Amniotic stem cell (primary cell): ENCODE data around the gene RELN.
"Not testable (repeated sequence)": the region's sequence is repeated elsewhere in the genome, so short reads cannot be mapped to it uniquely, and the experiment has no call there.

Source experiments
- DNase-seq: peaks from one replicate; lab custom pipeline; 2025; lab: John Stamatoyannopoulos, UW

The RELN gene

DNA sequence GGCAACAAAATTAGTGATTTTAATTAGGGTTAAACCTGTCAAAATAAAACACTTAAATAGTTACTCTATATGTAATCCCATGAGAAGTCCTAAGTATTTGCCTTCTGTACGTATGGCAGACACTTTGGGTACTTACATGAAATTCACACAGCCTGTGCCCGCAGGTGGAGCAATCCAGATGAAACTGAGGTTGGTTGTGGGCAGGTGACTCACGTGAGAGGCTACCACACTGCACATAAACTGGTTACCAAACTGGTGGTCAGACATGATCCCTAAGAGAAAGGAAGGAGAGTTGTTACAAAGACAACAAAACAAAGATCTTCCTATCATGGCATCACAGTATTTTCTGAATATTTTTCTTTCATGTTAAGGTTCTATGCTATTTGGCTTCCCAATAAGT lies 156.1 kb downstream of the RELN start:
- no peak for DNase-seq

- DNase-seq, result no peak
Observed at GRCh38 chr7:103832438-103832837, 157.0 kb downstream of the RELN start.

DNA sequence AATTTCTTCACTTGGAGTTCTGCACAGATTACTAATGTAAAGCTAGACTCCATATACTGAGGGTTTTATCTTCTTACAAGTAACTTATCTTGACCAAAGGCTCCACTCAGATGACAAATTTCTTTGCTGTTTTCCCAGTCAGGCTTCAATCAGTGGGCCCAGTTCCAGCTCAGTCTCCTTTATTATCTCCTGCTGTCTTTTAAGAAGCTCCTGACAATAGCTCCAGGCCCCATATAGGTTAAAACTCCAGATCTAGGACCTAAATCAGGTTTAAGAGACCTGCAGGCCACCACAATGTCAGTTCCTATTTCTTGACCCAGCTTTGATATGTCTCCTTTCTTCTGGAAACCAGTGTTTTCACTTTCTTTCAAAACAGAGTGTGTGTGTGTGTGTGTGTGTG lies 165.2 kb downstream of the RELN start:
- DNase-seq, result no peak

DNA sequence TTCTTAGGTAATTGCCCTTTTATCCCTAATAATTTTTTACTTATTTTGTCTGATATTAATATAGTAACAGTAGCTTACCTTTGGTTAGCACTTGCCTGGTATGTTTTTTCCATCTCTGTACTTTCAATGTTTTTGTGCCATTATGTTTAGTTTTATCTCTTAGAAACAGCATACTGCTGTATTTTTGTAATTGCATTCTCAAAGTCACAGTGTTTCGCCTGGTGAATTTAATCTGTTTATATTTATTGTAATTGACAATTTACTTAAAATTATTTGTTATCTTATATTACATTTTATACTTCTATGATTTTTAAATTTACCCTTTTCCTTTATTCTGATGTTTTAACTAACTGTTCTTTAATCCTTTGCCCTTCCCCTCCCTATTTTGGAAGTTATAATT lies 166.4 kb downstream of the RELN start:
- DNase-seq, result no peak

DNA sequence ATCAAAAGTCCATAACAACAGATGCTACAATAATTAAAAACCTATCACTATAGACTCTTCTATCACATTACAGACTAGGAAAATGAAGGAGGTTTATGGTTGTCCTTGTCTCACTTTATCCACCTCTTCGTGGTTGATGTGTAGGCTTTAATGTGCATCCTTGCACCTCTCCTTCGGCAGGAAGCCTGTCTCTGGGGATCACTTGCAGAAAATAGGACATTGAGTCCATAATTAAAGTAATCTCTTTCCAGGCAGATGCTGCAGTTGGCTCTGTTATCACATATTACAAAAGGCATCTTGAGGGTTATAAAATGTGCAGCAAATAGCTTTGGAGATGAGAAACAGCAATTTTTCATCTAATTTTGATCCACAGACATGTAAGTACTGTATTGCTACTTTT lies 168.4 kb downstream of the RELN start:
- no peak for DNase-seq

DNA sequence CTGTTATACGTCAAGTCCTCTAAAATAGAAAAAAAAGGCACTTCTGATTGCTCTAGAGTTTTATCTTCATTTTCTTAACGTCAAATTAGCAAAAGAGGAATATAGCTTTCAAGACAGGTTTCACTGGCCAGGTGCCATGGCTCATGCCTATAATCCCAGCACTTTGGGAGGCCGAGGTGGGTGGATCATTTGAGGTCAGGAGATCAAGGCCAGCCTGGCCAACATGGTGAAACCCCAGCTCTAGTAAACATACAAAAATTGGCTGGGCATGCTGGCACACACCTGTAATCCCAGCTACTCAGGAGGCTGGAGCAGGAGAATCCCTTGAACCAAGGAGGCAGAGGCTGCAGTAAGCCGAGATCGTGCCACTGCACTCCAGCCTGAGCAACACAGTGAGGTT lies 173.5 kb downstream of the RELN start:
- DNase-seq, result not testable (repeated sequence)

DNA sequence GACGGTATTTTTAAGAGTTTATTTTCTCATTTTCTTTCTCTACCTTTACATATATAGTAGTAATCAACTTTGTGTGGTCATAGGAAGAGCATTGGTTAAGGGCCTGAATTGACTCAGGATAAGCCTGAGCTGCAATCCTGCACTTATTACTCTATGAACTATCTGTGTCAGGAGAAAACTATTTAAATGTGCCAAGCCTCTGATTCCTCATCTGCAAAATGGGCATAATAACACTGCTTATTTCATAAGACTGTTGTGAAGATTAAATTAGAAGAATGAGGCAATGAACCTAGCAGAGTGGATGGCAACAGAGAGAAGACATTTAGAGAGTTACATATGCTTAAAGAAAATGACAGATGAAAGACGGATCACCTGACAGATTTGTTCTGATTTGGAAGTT lies 175.5 kb downstream of the RELN start:
- DNase-seq, result no peak

DNA sequence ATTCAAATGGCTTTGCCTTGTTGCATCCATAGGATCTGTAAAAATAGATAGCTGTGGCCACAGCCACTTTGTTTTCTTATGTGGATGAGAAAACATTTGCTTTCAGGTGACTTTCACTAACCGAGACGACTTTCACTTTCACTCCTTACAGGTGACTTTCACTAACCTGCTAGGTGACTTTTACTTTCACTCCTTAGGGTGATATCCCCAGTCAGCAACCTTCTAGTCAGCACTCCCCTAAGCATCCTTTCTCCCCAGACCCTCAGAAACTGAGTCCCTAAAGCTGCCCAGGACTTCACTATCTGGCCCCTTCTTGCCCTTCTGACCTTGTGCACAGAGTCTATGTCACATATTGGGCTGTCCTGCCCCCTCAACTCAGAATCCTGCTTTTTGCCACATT lies 177.5 kb downstream of the RELN start:
- no peak for DNase-seq

DNA sequence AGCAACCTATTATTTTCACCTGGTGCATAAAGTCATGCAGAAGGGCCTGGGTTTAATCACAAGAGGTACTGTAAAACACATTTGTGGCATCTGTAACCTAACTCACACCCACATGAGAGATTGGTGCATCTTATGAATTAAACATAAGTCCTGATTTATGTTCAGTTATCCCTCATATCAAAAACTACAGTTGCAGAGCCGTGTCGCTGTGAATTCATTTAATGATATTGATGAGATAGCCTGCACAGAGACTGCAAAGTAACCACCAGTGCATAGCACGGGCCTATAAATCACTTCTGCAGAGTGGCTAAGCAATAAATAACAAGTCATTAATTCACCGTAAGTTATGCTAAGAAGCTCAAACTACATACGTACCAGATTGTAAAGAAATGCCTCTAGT lies 178.2 kb downstream of the RELN start:
- no peak for DNase-seq

- no peak for DNase-seq
Observed at GRCh38 chr7:103810112-103810744, 179.2 kb downstream of the RELN start.

DNA sequence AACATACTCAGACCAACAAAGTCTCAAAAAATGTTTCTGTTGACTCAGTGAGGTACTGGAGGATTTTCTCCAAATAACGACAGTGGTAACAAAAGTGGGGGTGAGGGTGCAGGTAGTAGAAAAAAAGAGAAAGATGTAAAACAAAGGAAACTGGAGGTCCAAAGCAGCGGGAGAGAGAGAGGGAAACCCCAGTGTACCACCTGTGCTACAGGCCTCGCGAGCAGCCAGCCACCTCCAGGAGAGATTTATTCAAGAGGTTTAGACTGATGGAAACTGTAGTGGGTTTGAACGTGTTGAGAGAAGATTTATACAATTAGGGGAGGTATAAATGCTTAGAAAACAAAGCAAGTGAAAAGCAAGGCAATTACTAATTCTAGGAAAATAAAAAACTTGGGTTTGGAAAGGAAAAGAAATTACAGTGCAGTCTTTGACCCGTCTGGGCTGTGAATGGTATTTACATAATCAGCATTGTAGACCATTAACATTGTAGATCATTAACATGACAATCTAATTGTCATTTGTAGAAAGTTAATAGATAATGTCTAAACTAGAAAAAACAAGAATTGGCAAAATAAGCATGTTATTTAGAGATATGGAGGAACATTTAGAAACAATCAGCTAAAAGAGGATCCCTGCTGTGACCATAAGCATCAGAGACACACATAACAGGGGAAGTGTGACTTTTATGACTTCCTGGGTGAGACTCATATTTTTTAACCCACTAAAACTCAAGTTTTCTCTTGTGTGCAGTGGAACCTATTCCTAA lies 180.0 kb downstream of the RELN start:
- DNase-seq, result no peak

GRCh38 chr7:103805346-103805745 lies 184.1 kb downstream of the RELN start:
- DNase-seq, result no peak

DNA sequence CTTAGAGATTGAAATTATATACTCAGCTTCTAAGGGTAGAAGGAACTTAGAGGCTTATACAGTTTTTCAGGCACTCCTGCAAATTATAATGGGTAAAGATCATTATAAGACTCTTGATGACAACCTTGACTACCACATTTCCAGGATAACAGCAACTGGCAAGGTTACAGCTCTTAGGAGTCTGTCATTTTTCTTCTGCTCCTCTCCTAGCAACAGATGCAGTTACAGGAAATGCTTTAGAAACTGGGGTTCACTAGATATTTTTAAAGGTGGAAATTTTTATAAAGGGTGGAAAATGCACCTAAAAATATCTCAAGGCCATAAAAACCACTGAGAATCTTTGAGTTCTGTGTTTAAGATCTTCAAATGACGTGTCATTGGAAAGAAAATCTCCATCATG lies 185.8 kb downstream of the RELN start:
- DNase-seq, result no peak

DNA sequence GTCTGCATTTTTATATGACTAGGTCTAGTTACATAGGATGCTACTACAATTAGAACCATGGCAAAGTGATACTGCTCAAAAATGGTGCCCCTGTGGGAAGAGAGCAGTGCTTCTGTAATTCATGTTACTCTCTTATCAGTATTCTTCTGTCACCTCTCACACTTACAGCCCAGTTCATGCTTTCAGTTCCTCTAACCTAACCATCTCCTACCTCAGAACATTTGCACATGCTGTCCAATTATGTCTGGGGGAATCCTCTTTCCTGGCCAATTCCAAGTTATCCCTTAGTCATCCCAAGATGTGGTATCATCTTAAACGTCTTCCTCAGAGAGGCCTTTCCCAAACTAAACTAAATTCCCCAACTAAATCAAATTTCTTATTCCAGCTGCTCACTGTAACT lies 190.2 kb downstream of the RELN start:
- DNase-seq, result no peak

DNA sequence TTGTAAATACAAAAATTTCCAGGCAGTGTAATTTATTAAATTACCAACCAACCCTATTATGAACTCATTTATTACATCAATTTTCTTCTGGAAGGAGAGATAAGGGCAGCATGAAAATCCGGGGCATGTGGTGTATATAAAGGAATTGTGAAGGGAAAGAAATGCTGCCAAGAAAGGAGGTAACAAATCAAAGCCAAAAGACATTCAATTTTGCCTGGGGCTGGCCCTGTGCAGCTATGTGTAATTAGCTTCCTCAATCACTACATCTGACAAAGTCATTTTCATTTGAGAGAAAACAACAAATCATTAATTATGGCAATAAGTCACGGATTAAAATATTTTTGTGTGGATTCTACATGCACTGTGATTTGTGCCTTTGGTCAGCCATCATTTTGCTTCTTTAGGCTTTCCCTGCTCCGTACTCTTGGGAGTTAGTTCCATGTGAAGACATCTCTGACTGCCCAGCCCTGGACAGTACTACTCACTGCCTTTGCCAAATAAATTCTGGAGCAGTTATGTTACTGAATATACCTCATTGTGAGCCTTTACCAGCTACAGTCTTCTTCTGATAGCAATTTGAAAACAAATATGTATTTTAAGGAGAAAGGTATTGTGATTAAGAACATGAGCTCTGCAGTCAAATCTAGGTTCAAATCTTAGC lies 191.7 kb downstream of the RELN start:
- no peak for DNase-seq

GRCh38 chr7:103796327-103796962 lies 193.0 kb downstream of the RELN start:
- DNase-seq, result no peak

DNA sequence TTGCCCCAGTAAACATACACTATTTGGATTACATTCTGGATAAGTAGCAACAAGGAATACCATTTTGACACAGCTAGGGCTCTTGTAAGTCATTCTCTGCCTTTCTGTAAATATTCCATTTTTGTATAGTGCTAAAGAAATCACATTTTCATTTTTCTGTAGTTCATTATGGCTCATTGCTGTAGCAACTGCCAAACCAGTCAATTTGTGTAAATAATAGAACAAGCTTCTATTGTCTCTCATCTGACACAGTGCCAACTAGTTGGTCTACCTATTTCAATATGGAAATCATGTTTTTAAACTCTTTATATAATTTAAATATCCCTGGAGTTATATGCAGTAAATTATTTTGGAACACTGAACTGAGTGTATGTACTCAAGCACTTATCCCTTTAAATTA lies 193.7 kb downstream of the RELN start:
- no peak for DNase-seq

DNA sequence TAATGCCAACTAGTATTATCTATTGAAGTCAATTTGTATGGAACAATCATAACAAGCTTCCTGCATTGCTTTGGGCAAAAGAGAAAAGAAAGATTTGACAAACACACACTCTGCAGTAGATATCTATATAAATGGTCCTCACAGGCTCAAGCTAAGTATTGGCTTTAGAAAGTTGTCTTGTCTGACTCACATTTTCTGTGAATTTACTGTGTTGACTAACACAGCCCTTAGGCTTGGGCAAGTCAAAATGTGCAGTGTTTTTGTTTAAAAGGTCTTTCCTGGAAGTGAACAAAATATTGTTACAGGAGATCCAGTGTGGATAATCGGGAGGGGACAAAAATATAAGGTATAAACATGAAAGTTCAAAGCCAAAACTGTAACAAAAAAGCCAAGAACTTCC lies 194.4 kb downstream of the RELN start:
- DNase-seq, result no peak

DNA sequence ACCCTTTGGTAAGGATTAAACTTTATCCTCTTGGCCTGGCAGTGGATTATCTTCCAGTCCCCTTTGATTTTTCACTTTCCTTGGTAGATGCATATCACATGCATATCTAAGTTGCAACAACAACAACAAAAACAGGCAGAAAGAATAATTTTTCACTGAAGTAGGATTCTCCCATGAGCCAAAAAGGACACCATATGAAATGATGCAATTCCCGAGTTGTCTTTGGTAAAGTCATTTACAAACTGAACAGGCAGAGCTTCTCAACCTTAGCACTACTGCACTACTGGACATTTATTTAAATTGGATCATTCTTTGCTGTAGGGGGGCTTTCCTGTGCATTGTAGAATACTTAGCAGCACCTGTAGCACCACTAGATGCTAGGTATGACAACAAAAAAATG lies 195.0 kb downstream of the RELN start:
- no peak for DNase-seq

DNA sequence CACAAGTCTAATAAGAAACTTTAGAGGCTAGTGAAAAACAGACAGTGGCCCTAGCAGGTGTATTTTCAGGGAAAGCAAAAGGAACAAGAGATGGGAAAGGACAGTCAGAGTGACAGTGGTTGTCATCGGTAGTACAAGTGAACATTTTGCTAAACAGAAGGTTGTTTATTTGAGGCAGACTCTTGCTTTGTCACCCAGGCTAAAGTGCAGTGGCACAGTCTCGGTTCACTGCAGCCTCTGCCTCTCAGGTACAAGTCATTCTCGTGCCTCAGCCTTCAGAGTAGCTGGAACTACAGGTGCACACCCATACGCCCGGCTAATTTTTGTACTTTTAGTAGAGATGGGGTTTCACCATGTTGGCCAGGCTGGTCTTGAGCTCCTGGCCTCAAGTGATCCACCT lies 195.8 kb downstream of the RELN start:
- no peak for DNase-seq

DNA sequence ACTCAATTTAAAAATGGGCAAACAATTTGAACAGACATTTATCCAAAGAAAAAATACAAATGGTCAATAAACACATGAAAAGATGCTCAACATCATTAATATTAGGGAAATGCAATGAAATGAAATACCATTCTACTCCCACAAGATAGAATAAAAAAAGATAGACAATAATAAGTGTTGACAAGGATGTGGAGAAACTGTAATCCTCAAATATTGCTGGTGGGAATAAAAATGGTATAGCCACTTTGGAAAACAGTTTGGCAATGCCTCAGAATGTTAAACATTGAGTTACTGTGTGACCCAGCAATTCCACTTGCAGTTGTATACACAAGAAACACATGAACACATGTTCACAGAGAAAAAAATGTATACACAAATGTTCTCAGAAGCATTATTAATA lies 197.6 kb downstream of the RELN start:
- no peak for DNase-seq

DNA sequence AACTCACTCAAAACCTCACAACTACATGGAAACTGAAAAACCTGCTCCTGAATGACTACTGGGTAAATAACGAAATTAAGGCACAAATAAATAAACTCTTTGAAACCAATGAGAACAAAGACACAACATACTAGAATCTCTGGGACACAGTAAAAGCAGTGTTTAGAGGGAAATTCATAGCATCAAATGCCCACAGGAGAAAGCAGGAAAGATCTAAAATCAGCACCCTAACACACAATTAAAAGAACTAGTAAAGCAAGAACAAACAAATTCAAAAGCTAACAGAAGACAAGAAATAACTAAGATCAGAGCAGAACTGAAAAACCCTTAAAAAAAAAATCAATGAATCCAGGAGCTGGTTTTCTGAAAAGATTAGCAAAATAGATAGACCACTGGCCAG lies 202.4 kb downstream of the RELN start:
- DNase-seq, result not testable (repeated sequence)
